HepG2 (cell line): ENCODE data around the gene EPHA2. TPM values are rescaled to one million over a fixed set of nuclear protein-coding genes. Genes with fewer than 3 reads are reported as not detected.
A peak's percentile ranks its signal among the peaks of the same experiment; 100 is the strongest.

Experiments used
- ATAC-seq: fragments of 200-7000 bp; cut with Tn5 transposase; 3 replicates; pipeline ENCODE4 v1.9.1; 2020; ENCODE audit warnings: mild to moderate bottlenecking, moderate library complexity
- BruUV-seq: library from RNA; stranded (reverse); fragments of 400-500 nt; replicated peaks from 2 replicates; lab custom pipeline; 2021; lab: Mats Ljungman, UMichigan
- CTCF ChIA-PET: fragments of 300-600 bp; formaldehyde crosslinking; extraction: SDS; loops from one replicate; lab custom pipeline; 2021; ENCODE audit warnings: low total read pairs, inconsistent platforms, low intra/inter-chr PET ratio; lab: Yijun Ruan, JAX
- POLR2A ChIA-PET: fragments of 350-600 bp; sonication (Branson Sonifier 250); formaldehyde crosslinking; loops from one replicate; lab custom pipeline; 2020; ENCODE audit warnings: antibody characterized with exemption, inconsistent platforms; lab: Yijun Ruan, JAX
- DNase-seq: peaks from one replicate; pipeline ENCODE4 v3.0.0-alpha.2; 2015; ENCODE audit warnings: low spot score
- FAIRE-seq: peaks from 3 replicates; lab custom pipeline; 2011; peaks lifted over from hg19 to GRCh38; lab: Jason Lieb, UNC
- H2AFZ ChIP-seq: one replicate; pipeline ENCODE4 v1.6.1; 2011; ENCODE audit warnings: low read length, inconsistent platforms
- H3K27ac ChIP-seq: fragments of 300-600 bp; 3 replicates; pipeline ENCODE4 v1.8.0; 2011; ENCODE audit warnings: mixed run types, mild to moderate bottlenecking, mixed read lengths, low read length, inconsistent platforms; ENCODE audit not compliant: insufficient read depth; ENCODE audit errors: extremely low read length
- H3K27me3 ChIP-seq, 2 experiments: fragments of 200-600 bp in 1 of 2; 2 replicates in 1 of 2; 3 replicates in 1 of 2; pipeline versions ENCODE4 v1.6.0 to v1.8.0; 2011; ENCODE audit warnings: low read length in 2 of 2, mild to moderate bottlenecking in 2 of 2, moderate library complexity in 2 of 2, inconsistent platforms in 1 of 2; ENCODE audit not compliant: insufficient read depth in 2 of 2, control insufficient read depth in 1 of 2
- H3K36me3 ChIP-seq, 2 experiments: fragments of 200-600 bp in 1 of 2; replicated peaks in 1 of 2; 2 replicates in 1 of 2; 3 replicates in 1 of 2; pipeline versions ENCODE4 v1.5.1 to v1.8.0; 2011; ENCODE audit warnings: low read length in 2 of 2, inconsistent platforms in 1 of 2; ENCODE audit not compliant: insufficient read depth in 2 of 2, control insufficient read depth in 1 of 2
- H3K4me1 ChIP-seq: 2 replicates; pipeline ENCODE4 v1.5.1; 2012; ENCODE audit warnings: low read length, inconsistent platforms; ENCODE audit not compliant: insufficient read depth
- H3K4me2 ChIP-seq: 2 replicates; pipeline ENCODE4 v1.6.0; 2011; ENCODE audit warnings: low read depth, low read length, inconsistent platforms
- H3K4me3 ChIP-seq, 3 experiments: fragments of 200-600 bp in 1 of 3; sonication (generic), shearing (Covaris generic) in 1 of 3; replicated peaks in 1 of 3; 2 replicates each; pipeline ENCODE4 v1.5.1; 2011 to 2016; ENCODE audit warnings: low read length in 3 of 3, inconsistent platforms in 2 of 3, low read depth in 2 of 3, mild to moderate bottlenecking in 2 of 3, control low read depth in 1 of 3, mixed read lengths in 1 of 3; ENCODE audit not compliant: insufficient read depth in 1 of 3
- H3K79me2 ChIP-seq: one replicate; pipeline ENCODE4 v1.6.1; 2011; ENCODE audit warnings: low read length, inconsistent platforms; ENCODE audit not compliant: insufficient read depth
- H3K9ac ChIP-seq: 2 replicates; pipeline ENCODE4 v1.6.0; 2011; ENCODE audit warnings: mild to moderate bottlenecking, low read depth, low read length, inconsistent platforms; ENCODE audit not compliant: insufficient read depth
- H3K9me3 ChIP-seq: 2 replicates; pipeline ENCODE4 v1.5.1; 2012; ENCODE audit warnings: mild to moderate bottlenecking, low read length
- H4K20me1 ChIP-seq: 2 replicates; pipeline ENCODE4 v1.6.0; 2011; ENCODE audit warnings: inconsistent platforms, mild to moderate bottlenecking, low read length, moderate library complexity; ENCODE audit not compliant: insufficient read depth
- CENPT ChIP-seq: sonication (generic); formaldehyde crosslinking; IDR thresholded peaks from 2 replicates; pipeline ENCODE4 v1.8.0; 2022; ENCODE audit warnings: low read depth, mild to moderate bottlenecking, moderate library complexity, missing genetic modification reagents
- EHMT2 ChIP-seq: fragments of 200-600 bp; sonication (generic); IDR thresholded peaks from 2 replicates; pipeline ENCODE4 v1.7.0; 2017; ENCODE audit warnings: antibody characterized with exemption, low read depth, low read length, borderline replicate concordance
- MLLT10 ChIP-seq: sonication (generic); formaldehyde crosslinking; IDR thresholded peaks from 2 replicates; pipeline ENCODE4 v1.4.0; 2020; ENCODE audit warnings: missing genetic modification reagents
- SNRNP70 ChIP-seq: fragments of 200-400 bp; formaldehyde crosslinking; IDR thresholded peaks from 2 replicates; pipeline ENCODE4 v1.6.1; 2017; ENCODE audit warnings: mild to moderate bottlenecking, low read depth, low read length, moderate library complexity
- SYNCRIP ChIP-seq: fragments of 200-400 bp; formaldehyde crosslinking; IDR thresholded peaks from 2 replicates; pipeline ENCODE4 v1.6.1; 2018; ENCODE audit warnings: mild to moderate bottlenecking, low read depth, low read length; ENCODE audit not compliant: insufficient read depth
- ZMAT5 ChIP-seq: sonication (generic); formaldehyde crosslinking; IDR thresholded peaks from 2 replicates; pipeline ENCODE4 v1.5.0; 2020; ENCODE audit warnings: mild to moderate bottlenecking, low read depth, missing genetic modification reagents, borderline replicate concordance
- ZNF878 ChIP-seq: sonication (generic); formaldehyde crosslinking; IDR thresholded peaks from 2 replicates; pipeline ENCODE4 v1.8.1; 2023; ENCODE audit warnings: mild to moderate bottlenecking, missing genetic modification reagents, moderate library complexity
- WGBS: methylation state at CpG from one replicate; pipeline ENCODE4 v1.1.6; 2017; ENCODE audit warnings: low lambda C conversion rate; 5-methylcytosine and 5-hydroxymethylcytosine counted together
- in situ Hi-C: cut with HindIII; loops from 2 replicates; pipeline ENCODE4 v1.10.0; 2017; ENCODE audit warnings: low pct_unique_long_range_greater_than_20kb; ENCODE audit not compliant: extremely low pct_ligation_motif_present
- intact Hi-C: fragments of 100-400 bp; cut with micrococcal nuclease; formaldehyde crosslinking; loops from one replicate; pipeline ENCODE4 v1.10.0; 2022; ENCODE audit not compliant: unreplicated experiment
- polyA plus RNA-seq, 8 experiments: library from polyadenylated mRNA; depleted of rRNA in 3 of 8; stranded (reverse) in 7 of 8; unstranded in 1 of 8; fragments of >200 nt; fragmentation: Illumina TruSeq in 4 of 8; extraction: Trizol in 4 of 8; gene quantifications; 2 replicates each; pipeline versions ENCODE4 v1.2.1 to v1.2.3, GENCODE V29; 2011 to 2016; ENCODE audit warnings: low read depth in 4 of 8, missing spikeins in 1 of 8, mixed read lengths in 1 of 8; ENCODE audit not compliant: insufficient read depth in 1 of 8
- total RNA-seq, 5 experiments: library from RNA; depleted of rRNA; stranded (reverse); fragments of >200 nt; fragmentation: Illumina TruSeq; extraction: Trizol; gene quantifications; 2 replicates each; pipeline ENCODE4 v1.2.3, GENCODE V29; 2016; ENCODE audit warnings: low read depth in 1 of 5
- TF ChIP-seq, protein P1 (sequence below): sonication (generic); formaldehyde crosslinking; IDR thresholded peaks from 2 replicates; pipeline ENCODE4 v1.4.0; 2020; ENCODE audit warnings: missing genetic modification reagents
- TF ChIP-seq, protein P2 (sequence below): sonication (generic); formaldehyde crosslinking; IDR thresholded peaks from 2 replicates; pipeline ENCODE4 v1.4.0; 2020; ENCODE audit warnings: missing genetic modification reagents
- TF ChIP-seq, protein P3 (sequence below): sonication (generic); formaldehyde crosslinking; IDR thresholded peaks from 2 replicates; pipeline ENCODE4 v1.4.0; 2020; ENCODE audit warnings: missing genetic modification reagents

Gene EPHA2
- total and polyA plus RNA-seq, 2 of the 13 experiments (the other 11 are each of a cell fraction or from before 2014, with no cell fraction given): 33.6 to 53.6 TPM

DNA sequence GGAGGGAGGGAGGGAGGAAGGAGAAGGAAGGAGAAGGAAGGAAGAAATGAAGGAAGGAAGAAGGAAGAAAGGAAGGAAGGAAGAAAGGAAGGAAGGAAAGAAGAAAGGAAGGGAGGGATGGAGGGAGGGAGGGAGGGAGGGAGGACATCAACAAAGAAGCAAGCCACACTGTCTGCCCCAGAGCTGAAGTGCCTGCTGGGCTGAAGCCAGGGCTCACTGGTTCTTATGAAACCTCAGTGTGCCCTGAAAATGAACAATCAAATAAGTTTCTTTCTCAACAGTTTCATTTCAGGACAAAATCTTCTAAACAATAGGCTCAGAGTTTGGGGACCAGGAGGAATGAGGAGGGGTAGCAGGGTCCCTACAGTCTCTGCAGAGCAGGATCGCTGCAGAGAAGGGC, 35.4 kb upstream of the EPHA2 start:
- no peak for FAIRE-seq
- no TSS peak for BruUV-seq
- Histone ChIP-seq H2AFZ (no peak overlapping the region), H3K27ac (no peak overlapping the region), H4K20me1 (no peaks in the 10 kb centered on the region), H3K9me3 (no peaks in the 10 kb centered on the region), H3K36me3 (no peaks in the 10 kb centered on the region), H3K4me2 (no peak overlapping the region), H3K4me3 (no peak overlapping the region), H3K27me3 (peaks cover 2 to 5% of the 10 kb centered on the region in 2 experiments; a peak in 2 of 5 replicates), H3K79me2 (no peaks in the 10 kb centered on the region), H3K9ac (no peak overlapping the region), H3K4me1 (peaks cover 39% of the 10 kb centered on the region)
- in situ Hi-C loops: no loop called here
- DNase-seq: no peak
- ATAC-seq: no peak
- TF ChIP-seq, protein P1, sequence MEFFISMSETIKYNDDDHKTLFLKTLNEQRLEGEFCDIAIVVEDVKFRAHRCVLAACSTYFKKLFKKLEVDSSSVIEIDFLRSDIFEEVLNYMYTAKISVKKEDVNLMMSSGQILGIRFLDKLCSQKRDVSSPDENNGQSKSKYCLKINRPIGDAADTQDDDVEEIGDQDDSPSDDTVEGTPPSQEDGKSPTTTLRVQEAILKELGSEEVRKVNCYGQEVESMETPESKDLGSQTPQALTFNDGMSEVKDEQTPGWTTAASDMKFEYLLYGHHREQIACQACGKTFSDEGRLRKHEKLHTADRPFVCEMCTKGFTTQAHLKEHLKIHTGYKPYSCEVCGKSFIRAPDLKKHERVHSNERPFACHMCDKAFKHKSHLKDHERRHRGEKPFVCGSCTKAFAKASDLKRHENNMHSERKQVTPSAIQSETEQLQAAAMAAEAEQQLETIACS: no peak
- no peak for TF ChIP-seq MLLT10 (CRISPR knock-in tag)
- POLR2A ChIA-PET: interaction anchor here (0.6 kb wide), 1 partner anchor 74 kb away, joined by 3 read pairs; no protein-coding TSS in a partner anchor
- intact Hi-C loops: no loop called here
- CTCF ChIA-PET: no interaction called here
- no CpG with 5 or more reads among the region's 1 CpG for WGBS

DNA sequence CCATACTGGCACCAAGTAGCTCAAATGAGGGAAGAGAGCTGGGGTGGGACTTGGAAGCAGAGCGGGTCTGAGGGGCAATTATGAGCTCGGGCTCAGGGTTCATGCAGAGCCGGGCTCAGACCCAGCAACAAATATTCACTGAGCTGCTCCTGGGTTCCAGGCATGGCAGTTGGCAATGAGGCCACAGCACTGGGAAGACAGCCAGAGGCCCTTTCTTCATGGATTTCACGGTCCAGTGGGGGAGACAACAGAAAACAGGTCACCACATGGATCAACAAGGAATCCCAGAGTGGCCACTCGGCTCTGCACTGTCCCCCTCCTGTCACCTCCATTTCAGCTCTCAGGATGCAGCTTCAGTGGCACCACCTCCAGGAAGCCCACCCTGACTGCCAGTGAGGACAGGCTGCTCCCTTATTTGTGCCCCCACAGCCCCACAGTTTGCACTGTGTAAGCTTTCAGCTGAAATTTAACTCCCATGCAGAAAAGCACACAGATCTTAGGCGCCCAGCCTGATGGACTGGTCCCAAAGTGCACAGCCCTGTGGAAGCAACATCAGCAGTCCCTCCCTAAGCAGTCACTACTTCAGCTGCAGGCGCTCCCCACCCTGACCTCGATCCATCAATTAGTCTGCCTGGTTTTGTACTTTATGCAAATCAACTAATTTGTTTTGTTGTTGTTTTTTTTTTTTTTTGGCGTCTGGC, 34.2 kb upstream of the EPHA2 start:
- DNase-seq: no peak
- no TSS peak for BruUV-seq
- H3K9me3 ChIP-seq: no peaks in the 10 kb centered on the region
- H3K4me2 ChIP-seq: 0 out of 2 replicates have a peak overlapping the region, but pooled peaks have one; percentile 34
- no peaks in the 10 kb centered on the region for H3K79me2 ChIP-seq
- ATAC-seq: peak; percentile 39
- H3K27me3 ChIP-seq: peaks cover 2 to 5% of the 10 kb centered on the region in 2 experiments; a peak in 2 of 5 replicates
- WGBS: 5% methylated on average over 4 of the region's 9 CpGs
- no peak overlapping the region for H3K9ac ChIP-seq
- CTCF ChIA-PET: interaction anchor here (6.0 kb wide), 1 partner anchor 109 kb away, joined by 98 read pairs; no protein-coding TSS in a partner anchor
- in situ Hi-C loops (no loop called here), intact Hi-C loops (no loop called here)
- no peaks in the 10 kb centered on the region for H4K20me1 ChIP-seq
- H2AFZ ChIP-seq: no peak overlapping the region
- no peak overlapping the region for H3K4me3 ChIP-seq
- FAIRE-seq: no peak
- H3K36me3 ChIP-seq: no peaks in the 10 kb centered on the region
- peaks cover 42% of the 10 kb centered on the region for H3K4me1 ChIP-seq
- POLR2A ChIA-PET: interaction anchor here (1.4 kb wide), 1 partner anchor 45 kb away, joined by 3 read pairs; no protein-coding TSS in a partner anchor
- H3K27ac ChIP-seq: no peak overlapping the region
- TF ChIP-seq EHMT2 (no peak), ZMAT5 (CRISPR knock-in tag) (no peak), SNRNP70 (no peak), SYNCRIP (no peak), ZNF878 (no peak), CENPT (CRISPR knock-in tag) (no peak)
- TF ChIP-seq, protein P2, sequence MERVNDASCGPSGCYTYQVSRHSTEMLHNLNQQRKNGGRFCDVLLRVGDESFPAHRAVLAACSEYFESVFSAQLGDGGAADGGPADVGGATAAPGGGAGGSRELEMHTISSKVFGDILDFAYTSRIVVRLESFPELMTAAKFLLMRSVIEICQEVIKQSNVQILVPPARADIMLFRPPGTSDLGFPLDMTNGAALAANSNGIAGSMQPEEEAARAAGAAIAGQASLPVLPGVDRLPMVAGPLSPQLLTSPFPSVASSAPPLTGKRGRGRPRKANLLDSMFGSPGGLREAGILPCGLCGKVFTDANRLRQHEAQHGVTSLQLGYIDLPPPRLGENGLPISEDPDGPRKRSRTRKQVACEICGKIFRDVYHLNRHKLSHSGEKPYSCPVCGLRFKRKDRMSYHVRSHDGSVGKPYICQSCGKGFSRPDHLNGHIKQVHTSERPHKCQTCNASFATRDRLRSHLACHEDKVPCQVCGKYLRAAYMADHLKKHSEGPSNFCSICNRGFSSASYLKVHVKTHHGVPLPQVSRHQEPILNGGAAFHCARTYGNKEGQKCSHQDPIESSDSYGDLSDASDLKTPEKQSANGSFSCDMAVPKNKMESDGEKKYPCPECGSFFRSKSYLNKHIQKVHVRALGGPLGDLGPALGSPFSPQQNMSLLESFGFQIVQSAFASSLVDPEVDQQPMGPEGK: peak; percentile 75
- TF ChIP-seq, protein P3, sequence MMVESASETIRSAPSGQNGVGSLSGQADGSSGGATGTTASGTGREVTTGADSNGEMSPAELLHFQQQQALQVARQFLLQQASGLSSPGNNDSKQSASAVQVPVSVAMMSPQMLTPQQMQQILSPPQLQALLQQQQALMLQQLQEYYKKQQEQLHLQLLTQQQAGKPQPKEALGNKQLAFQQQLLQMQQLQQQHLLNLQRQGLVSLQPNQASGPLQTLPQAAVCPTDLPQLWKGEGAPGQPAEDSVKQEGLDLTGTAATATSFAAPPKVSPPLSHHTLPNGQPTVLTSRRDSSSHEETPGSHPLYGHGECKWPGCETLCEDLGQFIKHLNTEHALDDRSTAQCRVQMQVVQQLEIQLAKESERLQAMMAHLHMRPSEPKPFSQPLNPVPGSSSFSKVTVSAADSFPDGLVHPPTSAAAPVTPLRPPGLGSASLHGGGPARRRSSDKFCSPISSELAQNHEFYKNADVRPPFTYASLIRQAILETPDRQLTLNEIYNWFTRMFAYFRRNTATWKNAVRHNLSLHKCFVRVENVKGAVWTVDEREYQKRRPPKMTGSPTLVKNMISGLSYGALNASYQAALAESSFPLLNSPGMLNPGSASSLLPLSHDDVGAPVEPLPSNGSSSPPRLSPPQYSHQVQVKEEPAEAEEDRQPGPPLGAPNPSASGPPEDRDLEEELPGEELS (CRISPR knock-in tag): no peak
